Activated CD8-positive, alpha-beta T cell treated with anti-CD3 and anti-CD28 coated beads for 36 hours (primary cell): ENCODE results near the gene RSF1. TPM values are rescaled to one million over a fixed set of nuclear protein-coding genes. Genes with fewer than 3 reads are reported as not detected.
A peak's percentile ranks its signal among the peaks of the same experiment; 100 is the strongest.
"Not testable (repeated sequence)": the region's sequence is repeated elsewhere in the genome, so short reads cannot be mapped to it uniquely, and the experiment has no call there.

ENCODE experiments used
- ATAC-seq: fragments of 200-7000 bp; cut with Tn5 transposase; one replicate; pipeline ENCODE4 v1.10.0; 2021; ENCODE audit warnings: mild to moderate bottlenecking, moderate library complexity
- CTCF ChIA-PET: fragments of 350-600 bp; sonication (Branson Sonifier 250); formaldehyde crosslinking; loops from one replicate; lab custom pipeline; 2021; ENCODE audit warnings: antibody characterized with exemption; lab: Charles Lee
- POLR2A ChIA-PET: fragments of 350-600 bp; sonication (Branson Sonifier 250); formaldehyde crosslinking; loops from one replicate; lab custom pipeline; 2021; ENCODE audit warnings: antibody characterized with exemption; lab: Charles Lee
- DNase-seq: peaks from one replicate; pipeline ENCODE4 v3.0.0-alpha.2; 2020
- H3K27ac Mint-ChIP-seq: one replicate; pipeline ENCODE4 v1.8.0; 2021; ENCODE audit warnings: mild to moderate bottlenecking, mixed read lengths
- H3K27me3 Mint-ChIP-seq: one replicate; pipeline ENCODE4 v1.8.0; 2021; ENCODE audit warnings: mixed read lengths
- H3K36me3 Mint-ChIP-seq: one replicate; pipeline ENCODE4 v1.8.0; 2021; ENCODE audit warnings: low read depth, mixed read lengths
- H3K4me1 Mint-ChIP-seq: one replicate; pipeline ENCODE4 v1.8.0; 2021; ENCODE audit warnings: low read depth, mixed read lengths
- H3K4me3 Mint-ChIP-seq: one replicate; pipeline ENCODE4 v1.8.0; 2021; ENCODE audit warnings: mild to moderate bottlenecking, moderate library complexity, mixed read lengths
- H3K9me3 Mint-ChIP-seq: one replicate; pipeline ENCODE4 v1.8.0; 2021; ENCODE audit warnings: mixed read lengths
- intact Hi-C: fragments of 100-400 bp; cut with micrococcal nuclease; formaldehyde crosslinking; loops from one replicate; pipeline ENCODE4 v1.10.0; 2022
- total RNA-seq, 2 experiments: library from RNA; stranded (reverse); gene quantifications; one replicate each; pipeline ENCODE4 v1.2.3, GENCODE V29; 2021
- TF ChIP-seq, protein P1 (sequence below): fragments of 200-600 bp; IDR thresholded peaks from one replicate; pipeline ENCODE4 v1.8.0; 2022; ENCODE audit warnings: antibody characterized with exemption, mild to moderate bottlenecking

The RSF1 gene
- total RNA-seq, 2 experiments from 2014 or later = 45.4 to 47.7 TPM

- TF ChIP-seq, protein P1, sequence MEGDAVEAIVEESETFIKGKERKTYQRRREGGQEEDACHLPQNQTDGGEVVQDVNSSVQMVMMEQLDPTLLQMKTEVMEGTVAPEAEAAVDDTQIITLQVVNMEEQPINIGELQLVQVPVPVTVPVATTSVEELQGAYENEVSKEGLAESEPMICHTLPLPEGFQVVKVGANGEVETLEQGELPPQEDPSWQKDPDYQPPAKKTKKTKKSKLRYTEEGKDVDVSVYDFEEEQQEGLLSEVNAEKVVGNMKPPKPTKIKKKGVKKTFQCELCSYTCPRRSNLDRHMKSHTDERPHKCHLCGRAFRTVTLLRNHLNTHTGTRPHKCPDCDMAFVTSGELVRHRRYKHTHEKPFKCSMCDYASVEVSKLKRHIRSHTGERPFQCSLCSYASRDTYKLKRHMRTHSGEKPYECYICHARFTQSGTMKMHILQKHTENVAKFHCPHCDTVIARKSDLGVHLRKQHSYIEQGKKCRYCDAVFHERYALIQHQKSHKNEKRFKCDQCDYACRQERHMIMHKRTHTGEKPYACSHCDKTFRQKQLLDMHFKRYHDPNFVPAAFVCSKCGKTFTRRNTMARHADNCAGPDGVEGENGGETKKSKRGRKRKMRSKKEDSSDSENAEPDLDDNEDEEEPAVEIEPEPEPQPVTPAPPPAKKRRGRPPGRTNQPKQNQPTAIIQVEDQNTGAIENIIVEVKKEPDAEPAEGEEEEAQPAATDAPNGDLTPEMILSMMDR = no peak
- no peaks in the 10 kb centered on the region for H3K27me3 Mint-ChIP-seq
- H3K4me3 Mint-ChIP-seq = peak within 1 kb of the TSS; percentile 83
- DNase-seq (peak; percentile 89), ATAC-seq (peak; percentile 96)
- POLR2A ChIA-PET = interaction anchor here (0.6 to 1.4 kb wide), 3 partner anchors 10 to 45 kb away, joined by 4 to 5 read pairs (median 4); no protein-coding TSS in a partner anchor
- CTCF ChIA-PET = no interaction called here
- peaks cover 7% of the 10 kb centered on the region for H3K9me3 Mint-ChIP-seq
- H3K36me3 Mint-ChIP-seq = peaks cover 30% of the 10 kb centered on the region
- peak within 1 kb of the TSS; percentile 92 for H3K27ac Mint-ChIP-seq
- intact Hi-C loops = no loop called here
- peaks cover 37% of the 10 kb centered on the region for H3K4me1 Mint-ChIP-seq
Measured at GRCh38 chr11:77637345-77638165, 183.0 kb downstream of the RSF1 start, which contains the start of gene CLNS1A. Gene CLNS1A (minus strand): TSS chr11:77637794. CDS start chr11:77637714, 80 bp downstream.

GRCh38 chr11:77636731-77637344, 183.7 kb downstream of the RSF1 start:
- Mint-ChIP-seq H3K27me3 (no peaks in the 10 kb centered on the region), H3K27ac (peak overlapping the region; percentile 92), H3K36me3 (peaks cover 35% of the 10 kb centered on the region), H3K9me3 (peaks cover 7% of the 10 kb centered on the region), H3K4me3 (peak overlapping the region; percentile 83), H3K4me1 (peaks cover 43% of the 10 kb centered on the region)
- CTCF ChIA-PET = no interaction called here
- no peak for DNase-seq
- no peak for ATAC-seq
- intact Hi-C loops = no loop called here
- POLR2A ChIA-PET = interaction anchor here (1.4 kb wide), 1 partner anchor 44 kb away, joined by 5 read pairs; no protein-coding TSS in a partner anchor
- TF ChIP-seq, protein P1 = no peak

- ChIA-PET POLR2A (interaction anchor here (0.7 to 1.0 kb wide), 3 partner anchors 15 to 115 kb away, joined by 3 to 4 read pairs (median 3); no protein-coding TSS in a partner anchor), CTCF (interaction anchor here (0.8 kb wide), 1 partner anchor 14 kb away, joined by 4 read pairs; no protein-coding TSS in a partner anchor)
- DNase-seq, intact Hi-C loops, ATAC-seq, H3K9me3 Mint-ChIP-seq, H3K27ac Mint-ChIP-seq, H3K27me3 Mint-ChIP-seq, H3K4me3 Mint-ChIP-seq: not testable (repeated sequence)
- Mint-ChIP-seq H3K36me3 (peaks cover 44% of the 10 kb centered on the region), H3K4me1 (peaks cover 58% of the 10 kb centered on the region)
Measured at GRCh38 chr11:77633926-77634325, 186.6 kb downstream of the RSF1 start.

GRCh38 chr11:77630157-77630710, 190.3 kb downstream of the RSF1 start:
- Mint-ChIP-seq H3K9me3 (no peaks in the 10 kb centered on the region), H3K4me1 (peaks cover 41% of the 10 kb centered on the region), H3K4me3 (no peak overlapping the region), H3K27ac (peak overlapping the region; percentile 37), H3K27me3 (no peaks in the 10 kb centered on the region), H3K36me3 (peaks cover 46% of the 10 kb centered on the region)
- ChIA-PET POLR2A (interaction anchor here (1.3 kb wide), 1 partner anchor 40 kb away, joined by 4 read pairs; the partner anchor contains the start of gene AQP11), CTCF (interaction anchor here (3.5 kb wide), 1 partner anchor 11 kb away, joined by 14 read pairs; no protein-coding TSS in a partner anchor)
- TF ChIP-seq, protein P1 = no peak
- ATAC-seq (no peak), DNase-seq (no peak)
- intact Hi-C loops = no loop called here

- ATAC-seq (no peak), DNase-seq (no peak)
- ChIA-PET POLR2A (interaction anchor here (1.4 kb wide), 1 partner anchor 14 kb away, joined by 4 read pairs; no protein-coding TSS in a partner anchor), CTCF (interaction anchor here (0.8 to 2.7 kb wide), 23 partner anchors 9 to 493 kb away, joined by 3 to 17 read pairs (median 4); partner anchors contain the start of gene AQP11)
- intact Hi-C loops = no loop called here
- H3K4me1 Mint-ChIP-seq = no peaks in the 10 kb centered on the region
- TF ChIP-seq, protein P1 = peak; percentile 75
- H3K9me3 Mint-ChIP-seq = no peaks in the 10 kb centered on the region
- no peak overlapping the region for H3K4me3 Mint-ChIP-seq
- no peaks in the 10 kb centered on the region for H3K27me3 Mint-ChIP-seq
- peaks cover 46% of the 10 kb centered on the region for H3K36me3 Mint-ChIP-seq
- no peak overlapping the region for H3K27ac Mint-ChIP-seq
Measured at GRCh38 chr11:77619576-77620198, 200.8 kb downstream of the RSF1 start.
